H9 (cell line): ENCODE data around the gene PTPRN2. TPM values are rescaled to one million over a fixed set of nuclear protein-coding genes. Genes with fewer than 3 reads are reported as not detected.

Experiments used
- DNase-seq: peaks from one replicate; pipeline ENCODE4 v3.0.0-alpha.2; 2017
- H2AFZ ChIP-seq: one replicate; pipeline ENCODE4 v1.6.1; 2013; ENCODE audit warnings: mild to moderate bottlenecking, low read length, control low read depth, moderate library complexity
- H2AK5ac ChIP-seq: 2 replicates; pipeline ENCODE4 v1.6.1; 2013; ENCODE audit warnings: low read length, control low read depth, mixed read lengths; ENCODE audit not compliant: insufficient read length
- H2BK120ac ChIP-seq: one replicate; pipeline ENCODE4 v1.6.1; 2013; ENCODE audit warnings: low read depth, mild to moderate bottlenecking, low read length, control low read depth, inconsistent platforms; ENCODE audit not compliant: poor library complexity, severe bottlenecking
- H2BK12ac ChIP-seq: 2 replicates; pipeline ENCODE4 v1.6.1; 2013; ENCODE audit warnings: low read length, control low read depth, mixed read lengths, low read depth; ENCODE audit not compliant: insufficient read length
- H2BK15ac ChIP-seq: 2 replicates; pipeline ENCODE4 v1.6.1; 2013; ENCODE audit warnings: low read depth, low read length, control low read depth
- H2BK20ac ChIP-seq: one replicate; pipeline ENCODE4 v1.6.1; 2013; ENCODE audit warnings: low read depth, mild to moderate bottlenecking, low read length, control low read depth, inconsistent platforms; ENCODE audit not compliant: poor library complexity, severe bottlenecking
- H2BK5ac ChIP-seq: 2 replicates; pipeline ENCODE4 v1.6.1; 2013; ENCODE audit warnings: low read length, control low read depth, mixed read lengths; ENCODE audit not compliant: insufficient read length
- H3K14ac ChIP-seq: 2 replicates; pipeline ENCODE4 v1.6.1; 2013; ENCODE audit warnings: low read length, control low read depth; ENCODE audit not compliant: insufficient read depth
- H3K18ac ChIP-seq: 2 replicates; pipeline ENCODE4 v1.6.1; 2013; ENCODE audit warnings: low read depth, mild to moderate bottlenecking, mixed read lengths, low read length, control low read depth; ENCODE audit not compliant: insufficient read length
- H3K23ac ChIP-seq: 2 replicates; pipeline ENCODE4 v1.6.1; 2013; ENCODE audit warnings: low read length, control low read depth, mixed read lengths, low read depth; ENCODE audit not compliant: insufficient read length
- H3K23me2 ChIP-seq: 2 replicates; pipeline ENCODE4 v1.6.1; 2013; ENCODE audit warnings: low read depth, mild to moderate bottlenecking, mixed read lengths, low read length, control low read depth; ENCODE audit not compliant: insufficient read length, poor library complexity, severe bottlenecking
- H3K27ac ChIP-seq: 2 replicates; pipeline ENCODE4 v1.5.1; 2013; ENCODE audit warnings: low read length, control low read depth, mixed read lengths, low read depth; ENCODE audit not compliant: insufficient read length
- H3K27me3 ChIP-seq: 2 replicates; pipeline ENCODE4 v1.6.1; 2013; ENCODE audit warnings: low read length, control low read depth, inconsistent platforms; ENCODE audit not compliant: insufficient read depth
- H3K4ac ChIP-seq: 2 replicates; pipeline ENCODE4 v1.6.1; 2013; ENCODE audit warnings: low read depth, mild to moderate bottlenecking, control low read depth, inconsistent platforms, low read length, moderate library complexity
- H3K4me1 ChIP-seq: 2 replicates; pipeline ENCODE4 v1.6.1; 2013; ENCODE audit warnings: low read length, control low read depth, inconsistent platforms; ENCODE audit not compliant: insufficient read depth
- H3K4me2 ChIP-seq: 2 replicates; pipeline ENCODE4 v1.6.1; 2013; ENCODE audit warnings: low read length, control low read depth, mixed read lengths; ENCODE audit not compliant: insufficient read length, insufficient read depth
- H3K56ac ChIP-seq: 2 replicates; pipeline ENCODE4 v1.6.1; 2013; ENCODE audit warnings: low read depth, mild to moderate bottlenecking, mixed read lengths, low read length, control low read depth; ENCODE audit not compliant: insufficient read length
- H3K79me1 ChIP-seq: 2 replicates; pipeline ENCODE4 v1.6.1; 2013; ENCODE audit warnings: low read depth, mild to moderate bottlenecking, moderate library complexity, low read length, control low read depth, inconsistent platforms; ENCODE audit not compliant: insufficient read depth, poor library complexity, severe bottlenecking
- H3K79me2 ChIP-seq: 2 replicates; pipeline ENCODE4 v1.6.1; 2013; ENCODE audit warnings: low read length, control low read depth, inconsistent platforms; ENCODE audit not compliant: insufficient read depth
- H3K9ac ChIP-seq: 2 replicates; pipeline ENCODE4 v1.6.1; 2013; ENCODE audit warnings: low read length, control low read depth, mixed read lengths; ENCODE audit not compliant: insufficient read length; ENCODE audit errors: extremely low read depth
- H3K9me3 ChIP-seq: one replicate; pipeline ENCODE4 v1.6.1; 2013; ENCODE audit warnings: low read depth, low read length, inconsistent platforms; ENCODE audit not compliant: control insufficient read depth
- H3T11ph ChIP-seq: one replicate; pipeline ENCODE4 v1.6.1; 2013; ENCODE audit warnings: mild to moderate bottlenecking, low read length, control low read depth, inconsistent platforms
- H4K20me1 ChIP-seq: one replicate; pipeline ENCODE4 v1.6.1; 2013; ENCODE audit not compliant: control insufficient read depth, insufficient read length, insufficient read depth
- H4K5ac ChIP-seq: 2 replicates; pipeline ENCODE4 v1.6.1; 2013; ENCODE audit warnings: low read depth, mild to moderate bottlenecking, mixed read lengths, low read length, control low read depth; ENCODE audit not compliant: insufficient read length
- H4K8ac ChIP-seq: replicated peaks from 2 replicates; pipeline ENCODE4 v1.6.1; 2013; ENCODE audit warnings: low read length, control low read depth, mixed read lengths, low read depth; ENCODE audit not compliant: insufficient read length
- H4K91ac ChIP-seq: 2 replicates; pipeline ENCODE4 v1.6.1; 2013; ENCODE audit warnings: low read depth, mild to moderate bottlenecking, moderate library complexity, mixed read lengths, low read length, control low read depth; ENCODE audit not compliant: insufficient read length
- H3K27ac Mint-ChIP-seq, 3 experiments: 2 replicates in 2 of 3; 3 replicates in 1 of 3; pipeline ENCODE4 v1.8.0; 2020 to 2021; ENCODE audit warnings: mixed read lengths in 3 of 3, mild to moderate bottlenecking in 1 of 3, moderate library complexity in 1 of 3
- H3K27me3 Mint-ChIP-seq: 2 replicates; pipeline ENCODE4 v1.8.0; 2021; ENCODE audit warnings: low read depth, mild to moderate bottlenecking, moderate library complexity, mixed read lengths
- H3K36me3 Mint-ChIP-seq, 3 experiments: 2 replicates in 2 of 3; 3 replicates in 1 of 3; pipeline ENCODE4 v1.8.0; 2020 to 2021; ENCODE audit warnings: low read depth in 3 of 3, mixed read lengths in 3 of 3; ENCODE audit not compliant: insufficient read depth in 1 of 3
- H3K4me1 Mint-ChIP-seq, 2 experiments: 2 replicates each; pipeline ENCODE4 v1.8.0; 2020; ENCODE audit warnings: mixed read lengths in 2 of 2
- H3K4me3 Mint-ChIP-seq, 2 experiments: 2 replicates in 1 of 2; 3 replicates in 1 of 2; pipeline ENCODE4 v1.8.0; 2020 to 2021; ENCODE audit warnings: mild to moderate bottlenecking in 2 of 2, mixed read lengths in 2 of 2, moderate library complexity in 1 of 2
- H3K9me3 Mint-ChIP-seq, 2 experiments: 2 replicates in 1 of 2; 3 replicates in 1 of 2; pipeline ENCODE4 v1.8.0; 2020; ENCODE audit warnings: mild to moderate bottlenecking in 2 of 2, mixed read lengths in 2 of 2, moderate library complexity in 1 of 2
- CTCF ChIP-seq: fragments of 200-600 bp; sonication (generic); conservative IDR thresholded peaks from 3 replicates; pipeline ENCODE4 v1.8.0; 2021; ENCODE audit warnings: antibody characterized with exemption, mild to moderate bottlenecking
- WGBS: extraction: QIAGEN DNeasy Blood & Tissue Kit; methylation state at CpG from one replicate; pipeline ENCODE4 v1.1.7; 2013; ENCODE audit warnings: missing lambda C conversion rate, low lambda C conversion rate, mixed read lengths; ENCODE audit not compliant: insufficient read length; ENCODE audit errors: extremely low coverage; 5-methylcytosine and 5-hydroxymethylcytosine counted together
- total RNA-seq: library from RNA; stranded (reverse); gene quantifications from 2 replicates; pipeline ENCODE4 v1.2.1, GENCODE V29; 2021

The PTPRN2 gene
- total RNA-seq, 1 experiment from 2014 or later, result 5.2 TPM

- H3K4me2 ChIP-seq, result no peak overlapping the region
- H3K23ac ChIP-seq, result no peak overlapping the region
- no peaks in the 10 kb centered on the region for H3K79me1 ChIP-seq
- peaks cover 20 to 24% of the 10 kb centered on the region in 2 experiments for H3K4me1 Mint-ChIP-seq
- no peak overlapping the region for H4K5ac ChIP-seq
- H3K27ac ChIP-seq, result no peak overlapping the region
- peaks cover 5% of the 10 kb centered on the region for H3K27me3 Mint-ChIP-seq
- no peaks in the 10 kb centered on the region for H3K23me2 ChIP-seq
- H2BK12ac ChIP-seq, result no peak overlapping the region
- H3K79me2 ChIP-seq, result no peaks in the 10 kb centered on the region
- no peaks in the 10 kb centered on the region for H3K27me3 ChIP-seq
- no peak overlapping the region for H2BK120ac ChIP-seq
- H3K9ac ChIP-seq, result no peak overlapping the region
- H2BK15ac ChIP-seq, result no peak overlapping the region
- no peak overlapping the region for H4K8ac ChIP-seq
- H4K20me1 ChIP-seq, result no peaks in the 10 kb centered on the region
- H2BK5ac ChIP-seq, result no peak overlapping the region
- peaks cover 19% of the 10 kb centered on the region for H3K9me3 ChIP-seq
- no peak overlapping the region for H3K14ac ChIP-seq
- peak overlapping the region in 1 of 2 experiments; percentile 50; a peak in 1 of 5 replicates for H3K4me3 Mint-ChIP-seq
- no peak overlapping the region for H3K27ac Mint-ChIP-seq
- H3K56ac ChIP-seq, result no peak overlapping the region
- peaks cover 15 to 34% (median 21%) of the 10 kb centered on the region in 3 experiments for H3K36me3 Mint-ChIP-seq
- no peak overlapping the region for H2AK5ac ChIP-seq
- no CpG with 5 or more reads among the region's 9 CpGs for WGBS
- no peak overlapping the region for H2BK20ac ChIP-seq
- H3K18ac ChIP-seq, result no peak overlapping the region
- peaks cover 28 to 35% of the 10 kb centered on the region in 2 experiments for H3K9me3 Mint-ChIP-seq
- no peak overlapping the region for H3T11ph ChIP-seq
- no peak for DNase-seq
- no peak for TF ChIP-seq CTCF
- H2AFZ ChIP-seq, result no peak overlapping the region
- H4K91ac ChIP-seq, result no peak overlapping the region
- H3K4ac ChIP-seq, result no peak overlapping the region
- no peaks in the 10 kb centered on the region for H3K4me1 ChIP-seq
Observed at GRCh38 chr7:157808042-157808441, 779.6 kb downstream of the PTPRN2 start.
